Endodermal cell (in vitro differentiated cells): Measurements from ENCODE around the gene SEPTIN2. TPM values are rescaled to one million over a fixed set of nuclear protein-coding genes. Genes with fewer than 3 reads are reported as not detected.

ENCODE experiments used
- DNase-seq: peaks from one replicate; pipeline ENCODE4 v3.0.0-alpha.2; 2017
- H3K27ac ChIP-seq: 2 replicates; pipeline ENCODE4 v1.5.1; 2013; ENCODE audit warnings: mild to moderate bottlenecking, low read depth, low read length, moderate library complexity
- H3K27me3 ChIP-seq: 2 replicates; pipeline ENCODE4 v1.6.1; 2013; ENCODE audit warnings: mild to moderate bottlenecking, low read length, moderate library complexity; ENCODE audit not compliant: insufficient read depth, control insufficient read depth, poor library complexity, severe bottlenecking
- H3K36me3 ChIP-seq: 2 replicates; pipeline ENCODE4 v1.7.0; 2013; ENCODE audit warnings: mild to moderate bottlenecking, low read length, moderate library complexity; ENCODE audit not compliant: control insufficient read depth, insufficient read depth
- H3K4me1 ChIP-seq: one replicate; pipeline ENCODE4 v1.7.0; 2013; ENCODE audit warnings: low read length; ENCODE audit not compliant: control insufficient read depth, insufficient read depth
- H3K4me3 ChIP-seq: 2 replicates; pipeline ENCODE4 v1.5.1; 2013; ENCODE audit warnings: mild to moderate bottlenecking, low read length, moderate library complexity
- H3K9ac ChIP-seq: 2 replicates; pipeline ENCODE4 v1.6.1; 2013; ENCODE audit warnings: mild to moderate bottlenecking, low read length, moderate library complexity; ENCODE audit not compliant: poor library complexity, severe bottlenecking; ENCODE audit errors: extremely low read depth
- H3K9me3 ChIP-seq: 2 replicates; pipeline ENCODE4 v1.6.1; 2013; ENCODE audit warnings: mild to moderate bottlenecking, low read length, moderate library complexity; ENCODE audit not compliant: control insufficient read depth
- H3K27ac Mint-ChIP-seq: 2 replicates; pipeline ENCODE4 v1.8.0; 2020; ENCODE audit warnings: mixed read lengths
- H3K27me3 Mint-ChIP-seq: 2 replicates; pipeline ENCODE4 v1.8.0; 2021; ENCODE audit warnings: mild to moderate bottlenecking, mixed read lengths; ENCODE audit not compliant: insufficient read depth
- H3K36me3 Mint-ChIP-seq: 2 replicates; pipeline ENCODE4 v1.8.0; 2020; ENCODE audit warnings: low read depth, mixed read lengths
- H3K4me1 Mint-ChIP-seq: 2 replicates; pipeline ENCODE4 v1.8.0; 2020; ENCODE audit warnings: mixed read lengths
- H3K4me3 Mint-ChIP-seq: 2 replicates; pipeline ENCODE4 v1.8.0; 2020; ENCODE audit warnings: mild to moderate bottlenecking, moderate library complexity, mixed read lengths
- H3K9me3 Mint-ChIP-seq: 2 replicates; pipeline ENCODE4 v1.8.0; 2020; ENCODE audit warnings: mild to moderate bottlenecking, mixed read lengths
- WGBS, 2 experiments: methylation state at CpG; one replicate each; pipeline versions ENCODE4 v1.1.5 to v1.1.7; 2013; ENCODE audit warnings: missing lambda C conversion rate in 2 of 2, mixed read lengths in 1 of 2; ENCODE audit not compliant: insufficient coverage in 1 of 2, insufficient read length in 1 of 2; 5-methylcytosine and 5-hydroxymethylcytosine counted together
- total RNA-seq, 2 donors: library from RNA; stranded (reverse); fragmentation: NEBNext Ultra II Directional in 1 of 2; extraction: Animal tissue kit (Norgen Biotek cat#: 25700) in 1 of 2; gene quantifications; 2 replicates in 1 of 2; 3 replicates in 1 of 2; pipeline ENCODE4 v1.2.1, GENCODE V29; 2021
- TF ChIP-seq, protein P1 (sequence below): fragments of 200-600 bp; sonication (generic); conservative IDR thresholded peaks from 2 replicates; pipeline ENCODE4 v1.5.0; 2021; ENCODE audit warnings: antibody characterized with exemption, mild to moderate bottlenecking

Gene SEPTIN2
- total RNA-seq, 2 donors from 2014 or later, result 365 to 380 TPM

DNA sequence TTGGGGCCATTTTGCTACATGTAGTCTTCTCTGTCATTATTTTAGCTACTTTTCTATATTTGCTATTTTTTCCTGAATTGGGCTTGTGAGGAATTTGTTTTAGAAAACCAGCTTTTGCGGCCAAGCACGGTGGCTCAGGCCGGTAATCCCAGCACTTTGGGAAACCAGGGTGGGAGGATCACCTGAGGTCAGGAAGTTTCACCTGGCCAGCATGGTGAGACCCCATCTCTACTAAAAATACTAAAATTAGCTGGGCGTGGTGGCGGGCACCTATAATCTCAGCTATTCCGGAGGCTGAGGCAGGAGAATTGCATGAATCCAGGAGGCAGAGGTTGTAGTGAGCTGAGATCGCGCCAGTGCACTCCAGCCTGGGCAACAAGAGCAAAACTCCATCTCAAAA lies 4.7 kb downstream of the SEPTIN2 start:
- Histone ChIP-seq H3K4me1 (no peaks in the 10 kb centered on the region), H3K9me3 (no peaks in the 10 kb centered on the region), H3K27me3 (no peaks in the 10 kb centered on the region), H3K4me3 (peak overlapping the region; percentile 99), H3K27ac (no peak overlapping the region), H3K9ac (no peak overlapping the region), H3K36me3 (peaks cover 56% of the 10 kb centered on the region)
- TF ChIP-seq, protein P1, sequence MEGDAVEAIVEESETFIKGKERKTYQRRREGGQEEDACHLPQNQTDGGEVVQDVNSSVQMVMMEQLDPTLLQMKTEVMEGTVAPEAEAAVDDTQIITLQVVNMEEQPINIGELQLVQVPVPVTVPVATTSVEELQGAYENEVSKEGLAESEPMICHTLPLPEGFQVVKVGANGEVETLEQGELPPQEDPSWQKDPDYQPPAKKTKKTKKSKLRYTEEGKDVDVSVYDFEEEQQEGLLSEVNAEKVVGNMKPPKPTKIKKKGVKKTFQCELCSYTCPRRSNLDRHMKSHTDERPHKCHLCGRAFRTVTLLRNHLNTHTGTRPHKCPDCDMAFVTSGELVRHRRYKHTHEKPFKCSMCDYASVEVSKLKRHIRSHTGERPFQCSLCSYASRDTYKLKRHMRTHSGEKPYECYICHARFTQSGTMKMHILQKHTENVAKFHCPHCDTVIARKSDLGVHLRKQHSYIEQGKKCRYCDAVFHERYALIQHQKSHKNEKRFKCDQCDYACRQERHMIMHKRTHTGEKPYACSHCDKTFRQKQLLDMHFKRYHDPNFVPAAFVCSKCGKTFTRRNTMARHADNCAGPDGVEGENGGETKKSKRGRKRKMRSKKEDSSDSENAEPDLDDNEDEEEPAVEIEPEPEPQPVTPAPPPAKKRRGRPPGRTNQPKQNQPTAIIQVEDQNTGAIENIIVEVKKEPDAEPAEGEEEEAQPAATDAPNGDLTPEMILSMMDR, result no peak
- Mint-ChIP-seq H3K27me3 (no peaks in the 10 kb centered on the region), H3K4me3 (peak overlapping the region; percentile 23), H3K27ac (peak overlapping the region; percentile 35), H3K9me3 (no peaks in the 10 kb centered on the region), H3K4me1 (peaks cover 59% of the 10 kb centered on the region), H3K36me3 (peaks cover 31% of the 10 kb centered on the region)
- WGBS, 2 experiments, result 88 to 93% methylated on average over 5 to 8 of the region's 8 CpGs
- DNase-seq, result no peak

DNA sequence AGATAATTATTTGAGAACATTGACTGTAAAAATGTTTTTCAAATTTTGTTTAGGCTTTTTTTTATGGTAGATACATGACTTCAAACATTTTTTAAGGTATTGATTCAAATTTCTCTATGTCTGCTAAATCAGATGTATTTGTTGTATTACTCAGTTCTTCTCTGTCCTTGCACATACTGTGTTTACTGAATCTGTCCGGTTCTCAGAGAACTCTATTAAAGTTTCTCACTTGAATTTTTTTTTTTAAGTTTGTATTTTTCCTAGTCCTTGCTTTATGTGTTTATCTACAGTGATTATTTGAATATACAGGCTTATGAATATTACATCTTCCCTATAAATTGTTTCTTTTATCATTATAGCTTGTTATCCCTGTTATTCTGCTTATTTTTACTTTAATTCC lies 5.3 kb downstream of the SEPTIN2 start:
- WGBS, 2 experiments, result 75% methylated on average over 1 of the region's 1 CpG; no CpG with 5 or more reads in 1 of the 2 experiments
- peak overlapping the region; percentile 23 for H3K4me3 Mint-ChIP-seq
- no peak for DNase-seq
- TF ChIP-seq, protein P1, result no peak
- no peaks in the 10 kb centered on the region for H3K9me3 Mint-ChIP-seq
- Histone ChIP-seq H3K9ac (no peak overlapping the region), H3K36me3 (peaks cover 62% of the 10 kb centered on the region), H3K4me3 (peak overlapping the region; percentile 99), H3K27me3 (no peaks in the 10 kb centered on the region), H3K27ac (no peak overlapping the region), H3K9me3 (no peaks in the 10 kb centered on the region), H3K4me1 (no peaks in the 10 kb centered on the region)
- H3K4me1 Mint-ChIP-seq, result peaks cover 61% of the 10 kb centered on the region
- peaks cover 35% of the 10 kb centered on the region for H3K36me3 Mint-ChIP-seq
- H3K27me3 Mint-ChIP-seq, result no peaks in the 10 kb centered on the region
- peak overlapping the region; percentile 35 for H3K27ac Mint-ChIP-seq

GRCh38 chr2:241321886-241322285 lies 6.2 kb downstream of the SEPTIN2 start:
- Mint-ChIP-seq H3K4me1 (peaks cover 59% of the 10 kb centered on the region), H3K27me3 (no peaks in the 10 kb centered on the region), H3K9me3 (no peaks in the 10 kb centered on the region), H3K36me3 (peaks cover 44% of the 10 kb centered on the region), H3K4me3 (no peak overlapping the region), H3K27ac (peak overlapping the region; percentile 12)
- no peaks in the 10 kb centered on the region for H3K27me3 ChIP-seq
- TF ChIP-seq, protein P1, result no peak
- H3K4me3 ChIP-seq, result peak overlapping the region; percentile 99
- peak; percentile 3 for DNase-seq
- no peaks in the 10 kb centered on the region for H3K4me1 ChIP-seq
- H3K9ac ChIP-seq, result no peak overlapping the region
- H3K36me3 ChIP-seq, result peaks cover 69% of the 10 kb centered on the region
- no peaks in the 10 kb centered on the region for H3K9me3 ChIP-seq
- H3K27ac ChIP-seq, result no peak overlapping the region
- WGBS, 2 experiments, result 94 to 100% methylated on average over 1 of the region's 1 CpG
